SK-N-SH (cell line): ENCODE data around the gene RNF215. TPM values are rescaled to one million over a fixed set of nuclear protein-coding genes. Genes with fewer than 3 reads are reported as not detected.
"Not testable (repeated sequence)": the region's sequence is repeated elsewhere in the genome, so short reads cannot be mapped to it uniquely, and the experiment has no call there.

Experiments used
- CTCF ChIA-PET: fragments of 300-600, 350-600 bp; formaldehyde crosslinking; extraction: SDS; loops from one replicate; lab custom pipeline; 2021; lab: Yijun Ruan, JAX
- POLR2A ChIA-PET: fragments of 350-600 bp; sonication (Branson Sonifier 250); formaldehyde crosslinking; extraction: SDS; loops from one replicate; lab custom pipeline; 2020; ENCODE audit warnings: antibody characterized with exemption, inconsistent platforms; lab: Yijun Ruan, JAX
- DNase-seq: peaks from one replicate; pipeline ENCODE4 v3.0.0; 2012
- H2AFZ ChIP-seq: fragments of 200-600 bp; sonication (generic); 2 replicates; pipeline ENCODE4 v1.8.1; 2016; ENCODE audit warnings: antibody characterized with exemption, mild to moderate bottlenecking, low read depth
- H3F3A ChIP-seq: fragments of 200-600 bp; sonication (generic); replicated peaks from 2 replicates; pipeline ENCODE3; 2016; ENCODE audit warnings: antibody characterized with exemption, mild to moderate bottlenecking; ENCODE audit not compliant: insufficient read depth
- H3K27ac ChIP-seq, 2 experiments: fragments of 200-500 bp in 1 of 2; fragments of 200-600 bp in 1 of 2; sonication (Bioruptor generic) in 1 of 2; sonication (generic), shearing (Covaris generic) in 1 of 2; 2 replicates each; pipeline versions ENCODE4 v1.5.1 to v1.6.1; 2014 to 2016; ENCODE audit warnings: low read depth in 2 of 2, inconsistent platforms in 1 of 2, low read length in 1 of 2, mild to moderate bottlenecking in 1 of 2, mixed read lengths in 1 of 2
- H3K27me3 ChIP-seq: fragments of 200-600 bp; sonication (generic), shearing (Covaris generic); 2 replicates; pipeline ENCODE4 v1.6.1; 2016; ENCODE audit warnings: mixed run types; ENCODE audit not compliant: insufficient read depth
- H3K36me3 ChIP-seq, 2 experiments: fragments of 200-500 bp in 1 of 2; fragments of 200-600 bp in 1 of 2; sonication (Bioruptor generic) in 1 of 2; sonication (generic) in 1 of 2; replicated peaks in 1 of 2; 2 replicates each; pipeline versions ENCODE3 to v1.5.1; 2014 to 2016; ENCODE audit warnings: low read length in 1 of 2, mild to moderate bottlenecking in 1 of 2; ENCODE audit not compliant: insufficient read depth in 2 of 2, control insufficient read depth in 1 of 2
- H3K4me1 ChIP-seq, 2 experiments: fragments of 200-500 bp in 1 of 2; fragments of 200-600 bp in 1 of 2; sonication (Bioruptor generic) in 1 of 2; sonication (generic), shearing (Covaris generic) in 1 of 2; 2 replicates each; pipeline versions ENCODE4 v1.5.1 to v1.6.1; 2014 to 2016; ENCODE audit warnings: low read depth in 1 of 2, low read length in 1 of 2, mixed run types in 1 of 2; ENCODE audit not compliant: insufficient read depth in 2 of 2, control insufficient read depth in 1 of 2
- H3K4me2 ChIP-seq: fragments of 200-600 bp; sonication (generic), shearing (Covaris generic); 2 replicates; pipeline ENCODE4 v1.6.1; 2017; ENCODE audit warnings: mixed run types
- H3K4me3 ChIP-seq, 2 experiments: fragments of 200-500 bp in 1 of 2; fragments of 200-600 bp in 1 of 2; sonication (Bioruptor generic) in 1 of 2; sonication (generic), shearing (Covaris generic) in 1 of 2; 2 replicates each; pipeline versions ENCODE4 v1.5.1 to v1.8.1; 2014 to 2016; ENCODE audit warnings: low read depth in 2 of 2, inconsistent platforms in 1 of 2, low read length in 1 of 2, mild to moderate bottlenecking in 1 of 2, mixed read lengths in 1 of 2, moderate library complexity in 1 of 2
- H3K79me2 ChIP-seq: fragments of 200-600 bp; sonication (generic); 2 replicates; pipeline ENCODE4 v1.8.1; 2017; ENCODE audit warnings: mild to moderate bottlenecking; ENCODE audit not compliant: insufficient read depth
- H3K9ac ChIP-seq: fragments of 200-600 bp; sonication (generic); 2 replicates; pipeline ENCODE4 v1.6.1; 2017; ENCODE audit warnings: mixed run types
- H3K9me2 ChIP-seq: fragments of 200-600 bp; sonication (generic); 2 replicates; pipeline ENCODE4 v1.6.1; 2017; ENCODE audit warnings: mixed run types
- H3K9me3 ChIP-seq: fragments of 200-600 bp; sonication (generic); 2 replicates; pipeline ENCODE4 v1.6.1; 2017; ENCODE audit warnings: mixed run types, mild to moderate bottlenecking, moderate library complexity
- H4K20me1 ChIP-seq: fragments of 200-600 bp; sonication (generic); 2 replicates; pipeline ENCODE4 v1.6.1; 2017; ENCODE audit warnings: mild to moderate bottlenecking, mixed run types; ENCODE audit not compliant: insufficient read depth
- ELF1 ChIP-seq: IDR thresholded peaks from 2 replicates; pipeline ENCODE4 v1.4.0; 2012
- FOSL2 ChIP-seq: IDR thresholded peaks from 2 replicates; pipeline ENCODE4 v1.4.0; 2012; ENCODE audit warnings: low read depth, mild to moderate bottlenecking, moderate library complexity, borderline replicate concordance
- FOXJ3 ChIP-seq: sonication (generic); formaldehyde crosslinking; IDR thresholded peaks from 2 replicates; pipeline ENCODE4 v1.5.1; 2020; ENCODE audit warnings: mild to moderate bottlenecking, missing genetic modification reagents
- GABPA ChIP-seq: IDR thresholded peaks from 2 replicates; pipeline ENCODE4 v1.4.0; 2012; ENCODE audit warnings: low read depth, mild to moderate bottlenecking
- GATA2 ChIP-seq: sonication (generic); formaldehyde crosslinking; IDR thresholded peaks from 2 replicates; pipeline ENCODE4 v1.5.0; 2020; ENCODE audit warnings: mild to moderate bottlenecking, missing genetic modification reagents
- JUND ChIP-seq: IDR thresholded peaks from 2 replicates; pipeline ENCODE4 v1.4.0; 2012
- NRF1 ChIP-seq: IDR thresholded peaks from 2 replicates; pipeline ENCODE4 v1.6.1; 2012; ENCODE audit warnings: low read depth, mild to moderate bottlenecking, low read length
- POLR2AphosphoS5 ChIP-seq: IDR thresholded peaks from 2 replicates; pipeline ENCODE4 v1.6.1; 2012; ENCODE audit warnings: low read depth, low read length
- RAD21 ChIP-seq: IDR thresholded peaks from 2 replicates; pipeline ENCODE4 v1.6.1; 2012; ENCODE audit warnings: mild to moderate bottlenecking, low read length
- RCOR1 ChIP-seq: fragments of 150-350 bp; IDR thresholded peaks from 2 replicates; pipeline ENCODE4 v1.6.1; 2017; ENCODE audit warnings: antibody characterized with exemption, low read length
- SIN3A ChIP-seq: IDR thresholded peaks from 2 replicates; pipeline ENCODE4 v1.6.1; 2012; ENCODE audit warnings: low read depth, mild to moderate bottlenecking, low read length, moderate library complexity, borderline replicate concordance
- TCF12 ChIP-seq: IDR thresholded peaks from 2 replicates; pipeline ENCODE4 v1.4.0; 2012
- WGBS: methylation state at CpG from one replicate; pipeline ENCODE4 v1.1.6; 2017; ENCODE audit warnings: low lambda C conversion rate; 5-methylcytosine and 5-hydroxymethylcytosine counted together
- polyA plus RNA-seq, 3 experiments: library from polyadenylated mRNA; depleted of rRNA; stranded (reverse); fragments of >200 nt; gene quantifications; 2 replicates each; pipeline ENCODE4 v1.2.3, GENCODE V29; 2012
- TF ChIP-seq, protein P1 (sequence below): fragments of 150-350 bp; IDR thresholded peaks from 2 replicates; pipeline ENCODE4 v1.6.1; 2017; ENCODE audit warnings: antibody characterized with exemption, low read length, low read depth, borderline replicate concordance

The RNF215 gene
- polyA plus RNA-seq, 1 of the 3 experiments (the other 2 are of a cell fraction): 28.6 TPM

DNA sequence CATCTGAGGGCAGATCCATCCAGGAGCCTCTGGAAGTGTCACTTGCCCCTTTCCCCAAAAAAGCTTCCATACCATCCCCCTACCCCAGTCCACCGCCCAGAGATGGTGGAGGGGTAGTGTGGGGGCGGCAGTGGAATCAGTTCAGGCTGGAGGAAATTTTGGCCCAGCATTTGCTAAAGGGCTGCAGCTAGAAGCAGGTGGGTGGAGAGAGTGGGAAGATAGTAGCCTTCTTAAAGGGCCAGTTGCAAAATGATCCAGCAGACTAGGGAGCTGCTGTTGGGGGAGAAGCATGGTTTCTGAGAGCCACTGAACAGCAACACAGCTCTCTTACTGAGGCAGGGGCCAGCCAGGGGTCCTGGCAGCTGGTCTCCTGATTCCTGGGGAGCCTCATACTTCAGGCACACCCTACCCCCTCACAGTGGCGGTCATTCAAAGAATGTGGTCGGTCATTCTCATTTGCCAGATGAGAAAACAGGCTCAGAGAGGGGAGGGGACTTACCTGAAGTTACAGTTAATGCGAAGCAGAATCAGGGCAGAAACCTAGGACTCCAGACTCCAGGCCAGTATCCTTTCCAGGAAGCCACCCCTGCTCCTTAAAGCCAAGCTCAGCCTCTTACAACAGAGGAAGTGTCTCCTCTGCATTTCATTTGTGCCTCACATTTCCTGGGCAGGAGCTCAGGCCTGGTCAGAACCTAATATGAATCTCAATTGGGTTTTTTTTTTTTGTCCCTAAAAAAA lies 15.0 kb upstream of the RNF215 start (continued):
- TF ChIP-seq GABPA: no peak

DNA sequence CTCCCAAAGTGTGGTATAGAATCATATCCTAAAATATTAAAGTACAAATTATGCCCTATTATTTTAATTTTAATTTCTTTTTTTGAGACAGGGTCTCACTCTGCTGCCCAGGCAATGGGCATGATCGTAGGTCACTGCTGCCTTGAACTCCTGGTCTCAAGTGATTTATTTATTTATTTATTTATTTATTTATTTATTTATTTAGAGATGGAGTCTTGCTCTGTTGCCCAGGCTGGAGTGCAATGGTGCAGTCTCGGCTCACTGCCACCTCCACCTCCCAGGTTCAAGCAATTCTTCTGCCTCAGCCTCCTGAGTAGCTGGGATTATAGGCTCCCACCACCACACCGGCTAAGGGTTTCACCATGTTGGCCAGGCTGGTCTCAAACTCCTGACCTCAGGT lies 13.8 kb upstream of the RNF215 start:
- H3K36me3 ChIP-seq, H2AFZ ChIP-seq, H3K9ac ChIP-seq, H4K20me1 ChIP-seq, H3K9me3 ChIP-seq, H3F3A ChIP-seq, H3K4me3 ChIP-seq, H3K4me2 ChIP-seq, DNase-seq, H3K9me2 ChIP-seq, H3K27me3 ChIP-seq, H3K27ac ChIP-seq: not testable (repeated sequence)
- 96% methylated on average over 3 of the region's 3 CpGs for WGBS
- Histone ChIP-seq H3K79me2 (peaks cover 39% of the 10 kb centered on the region), H3K4me1 (peaks cover 0 to 14% of the 10 kb centered on the region in 2 experiments; a peak in 1 of 4 replicates)
- ChIA-PET CTCF (interaction anchor here (0.6 to 1.5 kb wide), 3 partner anchors 10 to 140 kb away, joined by 4 to 7 read pairs (median 4); no protein-coding TSS in a partner anchor), POLR2A (interaction anchor here (0.9 kb wide), 1 partner anchor 13 kb away, joined by 3 read pairs; no protein-coding TSS in a partner anchor)

DNA sequence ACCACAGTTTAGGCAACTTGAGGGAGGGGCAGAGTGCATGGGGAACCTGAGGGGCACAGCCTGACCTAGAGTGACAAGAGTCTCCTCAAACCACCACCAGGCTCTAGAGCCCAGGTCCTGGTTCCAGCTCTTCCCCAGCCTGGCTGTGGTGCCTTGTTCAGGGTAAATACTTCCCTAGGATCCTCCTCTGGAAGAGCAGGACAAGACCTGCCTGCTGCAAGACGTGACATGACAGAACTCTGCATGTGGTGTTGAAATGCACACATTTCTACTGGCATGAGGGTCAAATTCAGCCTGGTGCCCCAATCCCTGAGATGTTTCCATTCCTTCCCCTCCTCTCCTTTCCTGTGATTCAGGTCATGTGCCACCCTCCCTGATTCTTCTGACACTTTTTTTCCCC lies 12.9 kb upstream of the RNF215 start:
- H3K36me3 ChIP-seq: no peaks in the 10 kb centered on the region
- peaks cover 0 to 14% of the 10 kb centered on the region in 2 experiments; a peak in 1 of 4 replicates for H3K4me1 ChIP-seq
- no peak overlapping the region for H3K4me3 ChIP-seq
- ChIA-PET CTCF (interaction anchor here (1.2 to 1.4 kb wide), 2 partner anchors 13 to 34 kb away, joined by 3 to 5 read pairs; partner anchors contain the start of gene RNF215), POLR2A (no interaction called here)
- H3K27me3 ChIP-seq: no peaks in the 10 kb centered on the region
- TF ChIP-seq FOSL2 (no peak), FOXJ3 (CRISPR knock-in tag) (no peak), RAD21 (no peak)
- no peaks in the 10 kb centered on the region for H3F3A ChIP-seq
- H4K20me1 ChIP-seq: 0 out of 2 replicates have a peak, but pooled peaks cover 6% of the 10 kb centered on the region
- no peak overlapping the region for H3K9ac ChIP-seq
- DNase-seq: no peak
- H2AFZ ChIP-seq: no peak overlapping the region
- no peak overlapping the region for H3K4me2 ChIP-seq
- H3K9me2 ChIP-seq: no peaks in the 10 kb centered on the region
- WGBS: 100% methylated on average over 1 of the region's 1 CpG
- H3K9me3 ChIP-seq: no peaks in the 10 kb centered on the region
- H3K27ac ChIP-seq: no peak overlapping the region
- peaks cover 39% of the 10 kb centered on the region for H3K79me2 ChIP-seq

DNA sequence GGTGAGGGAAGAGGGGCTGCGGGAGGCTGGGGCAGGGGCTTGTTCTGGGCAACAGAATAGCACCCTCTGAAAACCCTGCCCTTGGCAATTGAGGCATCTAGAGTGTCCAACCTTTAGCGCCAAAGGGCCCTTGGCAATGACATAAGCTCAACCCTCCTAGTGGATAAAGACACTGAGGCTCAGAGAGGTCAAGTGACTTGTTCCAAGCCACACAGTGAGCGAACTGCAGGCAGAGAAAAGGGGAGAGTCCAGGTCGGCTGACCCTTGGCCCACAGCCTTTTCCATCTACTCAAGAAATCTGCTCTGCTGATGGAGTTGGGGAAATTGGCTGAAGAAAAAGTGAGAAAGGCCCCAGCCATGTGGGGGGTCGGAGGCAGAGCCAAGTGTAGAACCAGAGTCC lies 12.5 kb upstream of the RNF215 start:
- Histone ChIP-seq H3K4me2 (no peak overlapping the region), H3K79me2 (peaks cover 39% of the 10 kb centered on the region), H3K4me1 (peaks cover 0 to 14% of the 10 kb centered on the region in 2 experiments; a peak in 1 of 4 replicates), H3K4me3 (no peak overlapping the region), H3K27ac (no peak overlapping the region), H3K36me3 (no peaks in the 10 kb centered on the region), H3K27me3 (no peaks in the 10 kb centered on the region), H3F3A (no peaks in the 10 kb centered on the region), H3K9me2 (no peaks in the 10 kb centered on the region), H3K9me3 (no peaks in the 10 kb centered on the region), H2AFZ (no peak overlapping the region), H4K20me1 (0 out of 2 replicates have a peak, but pooled peaks cover 6% of the 10 kb centered on the region), H3K9ac (no peak overlapping the region)
- WGBS: 98% methylated on average over 5 of the region's 5 CpGs
- TF ChIP-seq, protein P1, sequence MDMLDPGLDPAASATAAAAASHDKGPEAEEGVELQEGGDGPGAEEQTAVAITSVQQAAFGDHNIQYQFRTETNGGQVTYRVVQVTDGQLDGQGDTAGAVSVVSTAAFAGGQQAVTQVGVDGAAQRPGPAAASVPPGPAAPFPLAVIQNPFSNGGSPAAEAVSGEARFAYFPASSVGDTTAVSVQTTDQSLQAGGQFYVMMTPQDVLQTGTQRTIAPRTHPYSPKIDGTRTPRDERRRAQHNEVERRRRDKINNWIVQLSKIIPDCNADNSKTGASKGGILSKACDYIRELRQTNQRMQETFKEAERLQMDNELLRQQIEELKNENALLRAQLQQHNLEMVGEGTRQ: no peak
- TF ChIP-seq TCF12 (no peak), ELF1 (no peak), NRF1 (no peak), JUND (no peak), FOSL2 (no peak), GATA2 (CRISPR knock-in tag) (no peak), POLR2AphosphoS5 (no peak), SIN3A (no peak), RCOR1 (no peak)
- POLR2A ChIA-PET: no interaction called here
- DNase-seq: no peak
- CTCF ChIA-PET: interaction anchor here (1.2 to 1.4 kb wide), 2 partner anchors 12 to 34 kb away, joined by 3 to 5 read pairs; partner anchors contain the start of gene RNF215
